Stimulated activated CD8-positive, alpha-beta memory T cell treated with anti-CD3 and anti-CD28 coated beads, Interleukin-7, amount 100 ng/mL, for 4 hours (primary cell): ENCODE measurements around the gene ZNF442.
A peak's percentile ranks its signal among the peaks of the same experiment; 100 is the strongest.
"Not testable (repeated sequence)": the region's sequence is repeated elsewhere in the genome, so short reads cannot be mapped to it uniquely, and the experiment has no call there.

Source experiments
- DNase-seq, 2 donors: peaks; one replicate each; pipeline ENCODE4 v3.0.0-alpha.2; 2020; ENCODE audit warnings: low read depth in 2 of 2

The ZNF442 gene

DNA sequence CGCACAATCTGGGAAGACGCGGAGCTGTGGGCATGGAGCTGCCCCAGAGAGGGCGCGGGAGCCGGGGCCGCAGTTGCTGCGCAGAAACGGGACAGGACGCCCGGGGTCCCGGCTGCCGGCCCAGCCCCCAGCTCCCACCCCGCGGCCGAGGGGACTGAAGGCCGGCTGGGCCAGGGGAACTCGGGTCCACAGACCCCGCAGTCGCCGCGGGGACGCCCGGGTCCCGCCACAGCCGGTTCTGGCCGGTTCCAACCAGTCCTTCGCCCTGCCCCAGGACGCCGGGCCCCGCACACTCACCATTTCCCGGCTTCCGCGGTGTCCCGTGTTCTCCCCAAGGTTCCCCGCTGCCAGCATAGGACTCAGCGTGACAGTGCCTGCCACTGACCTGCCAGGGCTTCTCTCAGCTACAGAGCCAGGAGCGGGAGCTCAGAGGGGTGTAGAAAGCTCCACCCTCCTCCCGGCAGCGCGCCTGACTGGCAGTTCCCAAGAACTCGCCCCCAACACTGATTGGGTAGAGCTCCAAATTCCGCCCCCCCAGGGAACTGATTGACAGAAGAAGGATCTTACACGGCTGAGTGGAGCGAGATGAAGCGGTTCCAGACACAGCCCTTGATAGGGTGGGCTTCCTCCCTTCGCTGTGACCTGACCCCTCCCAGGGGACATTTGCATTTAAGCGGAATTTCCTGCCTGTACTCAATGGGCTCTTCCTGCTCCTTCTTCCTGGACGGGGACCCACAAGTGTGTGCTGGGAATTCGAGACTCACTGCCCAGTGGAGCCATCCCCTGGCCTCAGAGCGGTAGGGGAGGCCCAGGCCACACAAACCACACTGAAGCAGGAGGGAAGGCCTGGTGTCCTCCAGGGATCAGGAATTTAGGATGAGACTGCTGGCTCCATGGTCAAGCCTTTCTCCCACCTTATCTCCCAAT, at the start of gene ZNF442:
ZNF442 (minus strand) TSS at position 448 of the 927 bp plus-strand sequence. CDS start 2,052 bp downstream, outside the sequence.
- peak; percentile 78 to 83 for DNase-seq

DNA sequence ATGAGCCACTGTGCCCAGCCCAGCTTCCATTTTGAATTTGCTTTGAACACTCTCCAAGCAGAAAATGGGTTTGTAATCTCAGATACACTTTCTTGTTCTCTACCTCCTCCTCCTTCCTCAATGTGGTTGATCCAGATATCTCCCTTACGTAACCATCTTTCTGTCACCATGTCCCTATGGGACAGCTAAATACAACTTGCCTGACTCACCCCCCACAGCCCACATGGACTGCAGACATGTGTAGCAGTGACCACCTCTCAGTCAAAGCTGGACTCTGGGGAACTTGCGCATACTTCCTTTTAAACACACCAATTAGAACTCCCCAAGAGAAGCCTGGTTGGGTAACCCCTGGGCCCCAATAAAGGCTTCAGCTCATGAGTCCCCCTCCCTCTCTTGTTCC, 46.4 kb upstream of the ZNF442 start:
- DNase-seq = no peak

DNA sequence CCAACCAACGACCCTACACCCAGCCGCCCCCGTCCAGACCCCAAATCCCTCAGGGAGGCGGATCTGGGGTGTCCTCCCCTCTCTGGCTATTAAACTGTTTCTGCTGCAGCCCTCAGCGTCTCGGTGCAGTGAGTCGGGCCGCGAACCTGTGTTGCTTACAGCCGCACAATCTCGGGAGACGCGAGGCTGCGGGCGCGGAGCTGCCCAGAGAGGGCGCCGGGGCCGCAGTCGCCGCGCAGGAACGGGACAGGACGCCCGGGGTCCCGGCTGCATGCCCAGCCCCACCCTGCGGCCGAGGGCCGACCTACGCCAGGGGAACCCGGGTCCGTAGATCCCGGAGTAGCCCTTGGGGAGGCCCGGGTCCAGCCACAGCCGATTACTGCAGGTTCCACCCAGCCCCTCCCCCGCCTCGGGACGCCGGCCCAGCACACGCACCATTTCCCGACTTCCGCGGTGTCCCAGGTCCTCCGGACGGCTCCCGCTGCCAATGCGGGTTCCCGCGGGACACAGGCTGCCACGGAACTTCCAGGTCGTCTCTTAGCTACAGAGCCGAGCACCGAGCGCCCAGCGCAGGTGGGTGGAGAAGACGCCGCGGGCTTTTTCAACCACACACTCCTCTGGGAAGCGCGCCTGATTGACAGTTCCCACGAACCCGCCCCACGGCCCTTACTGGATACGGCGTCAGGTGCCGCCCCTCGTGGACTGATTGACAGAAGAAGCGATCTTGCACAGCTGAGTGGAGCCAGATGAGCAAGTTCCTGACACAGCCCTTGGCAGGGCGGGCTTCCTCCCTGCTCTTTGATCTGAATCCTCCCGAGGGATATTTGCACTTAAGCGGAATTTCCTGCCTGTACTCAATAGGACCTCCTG, 35.4 kb upstream of the ZNF442 start, which contains the start of gene ZNF799:
ZNF799 (minus strand) TSS at position 639 of the 870 bp plus-strand sequence; CDS start at position 438, 201 bp downstream.
- DNase-seq = peak; percentile 68 to 77

DNA sequence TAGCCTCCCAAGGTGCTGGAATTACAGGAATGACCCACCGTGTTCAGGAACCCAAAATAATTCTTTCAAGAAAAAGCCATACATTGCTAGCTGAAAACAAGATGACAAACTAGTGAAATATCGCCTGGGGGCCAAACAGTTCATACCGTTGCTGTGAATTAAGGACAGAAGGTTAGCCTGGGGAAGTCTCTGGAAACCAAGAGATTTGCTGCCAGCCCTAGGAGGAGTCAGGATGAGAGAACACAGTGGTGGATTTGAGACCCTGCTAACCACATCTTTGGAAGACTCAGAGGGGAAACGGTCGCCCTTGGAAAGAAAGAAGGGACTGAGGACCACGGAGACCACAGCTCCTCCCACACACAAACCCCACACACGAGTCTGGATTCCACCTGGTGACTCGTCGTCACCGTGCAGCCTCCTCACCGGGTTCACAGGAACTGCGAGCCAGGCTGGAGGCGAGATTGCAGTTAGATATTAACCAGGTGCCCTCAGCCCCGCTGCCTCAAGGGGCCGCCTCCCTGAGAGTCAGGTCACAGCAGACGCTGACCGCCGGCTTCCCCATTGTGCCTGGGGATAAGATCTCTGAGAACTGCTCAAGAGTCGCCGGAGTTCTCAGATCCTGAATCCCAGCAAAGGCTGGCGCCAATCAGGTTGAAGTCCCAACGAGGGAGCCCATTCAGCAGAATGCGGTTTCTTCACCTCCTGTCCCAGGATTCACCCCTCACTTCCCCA, 34.6 kb upstream of the ZNF442 start:
- DNase-seq = peak; percentile 15 to 27

DNA sequence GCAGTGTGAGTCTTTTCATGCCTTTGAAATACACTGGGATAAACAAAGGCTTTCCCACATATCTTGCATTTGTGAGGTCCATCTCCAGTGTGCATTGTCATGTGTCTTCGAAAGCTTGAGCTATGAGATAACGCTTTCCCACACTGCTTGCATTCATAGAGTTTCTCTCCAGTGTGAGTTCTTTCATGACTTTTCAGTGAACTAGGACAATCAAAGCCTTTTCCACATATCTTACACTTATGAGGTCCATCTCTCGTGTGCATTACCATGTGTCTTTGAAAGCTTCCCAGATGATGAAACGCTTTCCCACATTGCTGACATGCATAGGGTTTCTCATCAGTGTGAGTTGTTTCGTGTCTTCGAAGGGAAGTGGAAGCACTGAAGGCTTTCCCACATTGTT, 25.7 kb upstream of the ZNF442 start:
- not testable (repeated sequence) for DNase-seq

DNA sequence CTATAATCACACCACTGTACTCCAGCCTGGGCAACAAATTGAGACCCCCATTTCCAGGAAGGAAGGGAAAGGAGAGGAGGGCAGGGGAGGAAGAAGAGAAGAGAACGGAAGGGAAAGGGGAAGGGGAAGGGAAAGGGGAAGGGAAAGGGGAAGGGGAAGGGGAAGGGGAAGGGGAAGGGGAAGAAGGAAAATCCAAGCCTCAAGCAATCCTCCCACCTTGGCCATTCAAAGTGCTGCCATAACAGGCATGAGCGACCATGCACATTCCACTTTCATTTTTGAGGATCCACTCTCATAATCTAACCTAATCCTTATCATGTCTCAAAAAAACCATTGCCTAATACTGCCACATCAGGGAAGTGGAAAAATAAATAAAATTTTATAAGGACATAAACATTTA, 20.9 kb upstream of the ZNF442 start:
- not testable (repeated sequence) for DNase-seq

DNA sequence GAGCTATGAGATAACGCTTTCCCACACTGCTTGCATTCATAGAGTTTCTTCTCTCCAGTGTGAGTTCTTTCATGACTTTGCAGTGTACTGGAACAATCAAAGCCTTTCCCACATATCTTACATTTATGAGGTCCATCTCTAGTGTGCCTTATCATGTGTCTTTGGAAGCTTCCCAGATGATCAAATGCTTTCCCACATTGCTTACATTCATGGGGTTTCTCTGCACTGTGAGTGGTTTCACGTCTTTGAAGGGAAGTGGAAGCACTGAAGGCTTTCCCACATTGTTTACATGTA, 14.9 kb upstream of the ZNF442 start:
- DNase-seq = no peak

DNA sequence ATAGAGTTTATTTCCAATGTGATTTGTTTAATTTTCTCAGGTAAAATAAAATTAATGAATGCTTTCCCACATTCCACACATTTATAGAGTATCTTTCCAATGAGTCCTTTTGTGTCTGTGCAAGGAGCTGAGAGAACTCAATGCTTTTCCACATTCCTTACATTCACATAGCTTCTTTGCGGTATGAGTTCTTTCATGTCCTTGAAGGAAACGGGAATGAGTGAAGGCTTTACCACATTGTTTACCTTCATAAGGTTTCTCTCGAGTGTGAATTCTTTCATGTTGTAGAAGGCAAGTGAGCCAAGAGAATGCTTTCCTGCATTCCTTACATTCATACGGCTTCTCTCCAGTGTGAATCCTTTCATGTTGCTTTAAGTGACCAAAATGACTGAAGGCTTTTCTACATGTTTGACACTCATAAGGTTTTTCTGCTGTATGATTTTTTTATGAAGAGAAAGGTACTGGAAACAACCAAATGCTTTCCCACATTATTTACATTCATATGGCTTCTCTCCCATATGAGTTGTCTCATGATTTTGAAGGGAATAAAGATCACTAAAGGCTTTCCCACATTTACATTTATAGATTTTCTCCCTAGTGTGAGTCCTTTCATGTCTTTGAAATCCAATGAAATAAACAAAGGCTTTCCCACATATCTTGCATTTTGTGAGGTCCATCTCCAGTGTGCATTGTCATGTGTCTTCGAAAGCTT, 14.4 kb upstream of the ZNF442 start:
- no peak for DNase-seq

DNA sequence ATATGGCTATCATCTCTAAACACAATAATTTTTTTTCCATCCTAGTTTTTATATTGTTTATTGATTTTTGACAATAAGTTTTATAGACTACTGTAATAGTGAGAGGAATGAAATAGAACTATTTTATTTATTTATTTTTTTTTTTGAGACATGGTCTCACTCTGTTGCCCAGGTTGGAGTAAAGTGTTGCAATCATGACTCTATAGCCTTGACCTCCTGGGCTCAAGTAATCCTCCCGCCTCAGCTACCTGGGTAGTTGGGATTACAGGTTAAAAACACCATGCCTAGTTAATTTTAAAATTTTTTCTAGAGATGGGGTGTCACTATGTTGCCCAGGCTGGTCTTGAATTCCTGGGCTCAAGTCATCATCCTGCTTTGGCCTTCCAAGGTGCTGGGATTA, 8.5 kb upstream of the ZNF442 start:
- DNase-seq = no peak

DNA sequence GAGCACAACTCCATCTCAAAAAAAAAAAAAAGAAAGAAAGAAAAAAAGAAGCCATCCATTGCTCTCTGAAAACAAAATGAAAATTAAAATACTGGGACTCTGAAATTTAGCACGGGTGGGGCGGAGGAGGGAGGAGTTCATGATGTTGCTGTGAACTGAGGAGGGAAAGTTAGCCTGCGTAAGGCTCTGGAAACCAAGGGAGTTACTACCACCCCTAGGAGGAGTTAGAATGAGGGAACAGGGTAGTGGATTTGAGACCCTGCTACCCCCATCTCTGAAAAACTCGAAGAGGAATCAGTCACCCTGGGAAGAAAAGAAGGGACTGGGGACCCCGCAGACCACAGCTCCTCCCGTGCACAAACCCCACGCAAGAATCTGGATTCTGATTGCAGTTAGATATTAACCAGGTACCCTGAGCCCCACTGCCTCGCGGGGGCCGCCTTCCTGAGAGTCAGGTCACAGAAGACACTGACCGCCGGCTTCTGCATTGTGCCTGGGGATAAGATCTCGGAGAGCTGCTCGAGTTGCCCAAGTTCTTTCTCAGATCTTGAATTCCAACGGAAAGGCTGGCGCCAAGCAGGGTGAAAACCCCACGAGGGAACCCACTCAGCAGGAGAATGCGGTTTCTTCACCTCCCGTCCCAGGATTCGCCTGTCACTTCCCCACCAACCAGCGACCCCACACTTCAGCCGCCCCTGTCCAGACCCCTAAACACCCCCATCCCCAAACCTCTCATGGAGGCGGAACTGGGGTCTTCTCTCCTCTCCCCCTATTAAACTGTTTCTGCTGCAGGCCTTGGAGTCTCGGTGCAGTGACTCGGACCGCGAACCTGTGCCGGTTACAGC, 870 bp downstream of the ZNF442 start:
- no peak for DNase-seq

DNA sequence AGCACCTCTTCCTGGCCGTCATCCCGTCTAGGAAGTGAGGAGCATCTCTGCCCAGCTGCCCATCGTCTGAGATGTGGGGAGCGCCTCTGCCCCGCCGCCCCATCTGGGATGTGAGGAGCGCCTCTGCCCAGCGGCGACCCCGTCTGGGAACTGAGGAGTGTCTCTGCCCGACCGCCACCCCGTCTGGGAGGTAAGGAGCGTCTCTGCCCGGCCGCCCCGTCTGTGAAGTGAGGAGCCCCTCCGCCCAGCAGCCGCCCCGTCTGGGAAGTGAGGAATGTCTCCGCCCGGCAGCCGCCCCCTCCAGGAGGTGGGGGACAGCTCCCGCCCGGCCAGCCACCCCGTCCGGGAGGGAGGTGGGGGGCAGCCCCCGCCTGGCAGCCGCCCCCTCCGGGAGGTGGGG, 3.2 kb downstream of the ZNF442 start:
- not testable (repeated sequence) for DNase-seq

DNA sequence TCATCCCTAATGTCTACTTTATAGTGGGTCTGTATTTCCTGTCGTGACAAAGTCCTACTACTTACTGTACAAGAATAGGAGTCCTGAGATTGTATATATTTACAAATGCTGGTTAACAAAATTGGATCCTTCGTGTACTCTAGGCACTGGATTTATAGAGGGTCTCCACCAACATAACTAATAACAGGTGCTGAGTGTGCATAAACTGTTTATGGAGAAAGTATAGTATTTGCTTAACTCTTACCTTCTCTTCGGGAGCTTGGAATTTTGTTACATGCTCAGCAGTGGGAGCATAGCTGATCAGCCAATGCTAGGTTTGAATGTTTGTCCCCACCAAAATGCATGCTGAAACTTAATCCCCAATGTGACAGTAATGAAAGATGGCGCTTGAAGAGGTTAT, 12.1 kb downstream of the ZNF442 start:
- DNase-seq = no peak

DNA sequence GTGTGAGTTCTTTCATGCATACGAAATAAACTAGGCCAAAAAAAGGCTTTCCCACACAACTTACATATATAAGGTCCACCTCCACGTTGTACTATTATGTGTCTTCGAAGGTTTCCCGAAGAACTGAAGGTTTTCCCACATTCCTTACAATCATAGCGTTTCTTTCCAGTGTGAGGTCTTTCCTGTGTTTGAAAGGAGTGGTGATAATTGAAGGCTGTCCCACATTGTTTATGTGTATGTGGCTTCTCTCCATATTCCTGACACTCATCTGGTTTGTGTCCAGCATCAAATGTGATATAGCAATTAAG, 14.6 kb downstream of the ZNF442 start:
- DNase-seq = no peak

DNA sequence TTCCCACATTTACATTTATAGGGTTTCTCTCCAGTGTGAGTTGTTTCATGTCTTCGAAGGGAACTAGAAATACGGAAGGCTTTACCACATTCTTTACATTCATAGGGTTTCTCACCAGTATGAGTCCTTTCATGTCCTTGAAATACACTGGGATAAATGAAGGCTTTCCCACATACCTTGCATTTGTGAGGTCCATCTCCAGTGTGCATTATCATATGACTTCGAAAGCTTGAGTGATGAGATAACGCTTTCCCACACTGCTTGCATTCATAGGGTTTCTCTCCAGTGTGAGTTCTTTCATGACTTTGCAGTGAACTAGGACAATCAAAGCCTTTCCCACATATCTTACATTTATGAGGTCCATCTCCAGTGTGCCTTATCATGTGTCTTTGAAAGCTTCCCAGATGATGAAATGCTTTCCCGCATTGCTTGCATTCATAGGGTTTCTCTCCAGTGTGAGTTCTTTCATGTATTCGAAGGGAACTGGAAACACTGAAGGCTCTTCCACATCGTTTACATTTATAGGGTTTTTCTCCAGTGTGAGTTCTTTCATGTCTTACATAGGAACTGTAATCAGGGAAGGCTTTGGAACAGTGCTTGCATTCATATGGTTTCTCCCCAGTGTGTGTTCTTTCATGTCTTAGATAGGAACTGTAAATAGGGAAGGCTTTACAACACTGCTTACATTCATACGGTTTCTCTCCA, 15.1 kb downstream of the ZNF442 start:
- DNase-seq = no peak

DNA sequence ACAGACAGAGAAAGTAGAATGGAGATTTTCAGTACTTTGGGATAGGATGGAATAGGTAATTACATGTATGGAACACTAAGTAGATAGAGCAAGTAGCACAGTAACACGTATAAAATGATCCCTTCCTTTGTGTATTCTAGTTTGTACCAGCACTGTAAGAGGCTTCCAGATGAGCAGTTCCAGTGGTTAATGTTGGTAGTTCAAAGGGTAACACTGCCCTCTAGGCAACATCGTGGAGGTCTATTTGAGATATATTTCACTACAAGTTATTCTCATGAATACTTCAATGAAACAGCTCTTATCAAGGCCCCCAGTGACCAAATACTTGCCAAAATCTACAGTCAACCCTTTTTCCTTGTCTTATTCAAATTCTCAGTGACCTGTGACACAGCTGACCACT, 18.6 kb downstream of the ZNF442 start:
- no peak for DNase-seq

DNA sequence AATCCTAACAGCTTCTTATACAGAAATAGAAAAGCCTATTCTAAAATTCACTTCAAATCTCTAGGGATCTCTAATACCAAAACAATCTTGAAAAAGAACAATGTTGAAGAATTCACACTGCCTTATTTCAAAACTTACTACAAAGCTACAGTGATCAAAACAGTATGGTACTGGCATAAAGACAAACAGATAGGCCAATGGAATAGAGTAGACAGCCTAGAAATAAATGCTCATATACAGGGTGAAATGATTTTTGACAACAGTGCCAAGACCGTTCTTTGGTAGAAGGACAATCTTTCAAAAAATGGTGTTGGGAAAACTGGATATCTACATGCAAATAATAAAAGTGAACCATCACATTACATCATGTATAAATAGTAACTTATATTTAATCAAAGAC, 20.3 kb downstream of the ZNF442 start:
- no peak for DNase-seq

DNA sequence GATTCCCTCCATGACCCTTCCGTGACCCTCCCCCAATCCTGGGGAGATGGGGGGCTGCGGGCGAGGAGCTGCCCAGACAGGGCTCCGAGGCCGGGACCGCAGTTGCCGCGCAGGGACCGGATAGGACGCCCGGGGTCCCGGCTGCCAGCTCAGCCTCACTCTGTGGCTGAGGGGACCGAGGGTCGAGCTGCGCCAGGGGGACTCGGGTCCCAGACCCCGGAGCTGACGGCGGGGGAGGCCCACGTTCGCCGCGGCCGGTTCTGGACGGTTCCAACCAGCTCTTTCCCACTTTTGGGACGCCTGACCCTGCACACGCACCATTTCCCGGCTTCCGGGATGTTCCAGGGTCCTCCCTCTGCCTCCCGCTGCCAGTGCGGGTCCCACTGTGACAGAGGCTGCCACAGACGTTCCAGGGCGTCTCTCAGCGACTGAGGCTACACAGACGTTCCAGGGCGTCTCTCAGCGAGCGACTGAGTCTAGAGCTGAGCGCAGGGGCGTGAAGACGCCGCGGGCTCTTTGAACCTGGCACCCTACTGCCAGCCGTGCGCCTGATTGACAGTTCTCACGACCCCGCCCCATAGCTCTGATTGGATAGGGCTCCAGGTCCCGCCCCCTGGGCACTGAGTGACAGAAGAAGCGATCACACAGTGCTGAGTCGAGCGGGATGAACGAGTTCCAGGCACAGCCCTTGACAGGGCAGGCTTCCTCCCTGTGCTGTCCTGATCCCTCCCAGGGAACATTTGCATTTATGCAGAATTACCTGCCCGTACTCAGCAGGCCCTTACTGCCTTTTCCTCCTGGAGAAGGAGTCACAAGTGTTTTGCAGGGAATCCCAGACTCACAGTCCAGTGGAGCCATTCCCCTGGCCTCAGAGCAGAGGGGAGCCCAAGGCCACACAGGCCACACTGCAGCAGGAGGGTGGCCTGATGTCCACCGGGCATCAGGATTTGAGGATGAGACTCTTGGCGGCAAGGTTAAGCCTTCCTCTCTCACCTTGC, 32.0 kb downstream of the ZNF442 start, which contains the start of gene ZNF563:
ZNF563 (minus strand) TSS at position 472 of the 998 bp plus-strand sequence; CDS start at position 321, 151 bp downstream.
- DNase-seq = peak; percentile 95 to 97

DNA sequence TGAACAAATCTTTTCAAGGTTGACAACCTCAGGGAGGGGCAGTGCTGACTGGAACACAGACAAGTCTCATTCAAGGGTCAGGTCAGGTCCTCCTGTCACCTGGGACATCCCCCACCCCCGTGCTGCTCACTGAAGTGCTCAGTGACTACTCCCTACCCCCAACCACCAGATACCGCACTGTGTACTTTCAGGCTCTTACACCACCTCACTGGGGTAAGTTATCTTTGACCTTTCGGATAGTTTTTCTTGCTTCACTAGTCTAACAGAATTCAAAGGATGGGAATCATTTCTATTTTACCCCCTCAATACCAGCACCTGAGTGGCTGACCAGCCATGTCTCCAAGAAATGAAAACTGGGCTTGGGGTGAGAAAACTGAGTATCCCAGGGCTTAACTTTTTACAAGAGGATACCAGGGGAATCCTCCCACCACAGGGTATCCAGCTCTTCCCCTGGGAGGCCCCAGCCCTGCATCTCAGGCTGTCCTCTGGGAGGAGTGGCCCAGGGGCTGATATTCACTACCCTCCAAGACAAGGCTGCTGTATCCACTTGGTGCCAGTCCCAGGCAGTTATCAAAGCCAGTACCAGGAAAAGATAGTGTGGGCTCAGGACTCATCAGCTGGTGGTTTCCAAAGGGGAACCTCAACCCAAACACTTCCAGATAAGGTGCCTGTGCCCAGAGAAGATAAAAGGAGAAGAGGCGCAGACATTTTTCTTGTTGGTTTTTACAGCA, 34.1 kb downstream of the ZNF442 start:
- DNase-seq = peak; percentile 72 to 74
